K562 (cell line): ENCODE measurements around the gene ELP1. TPM values are rescaled to one million over a fixed set of nuclear protein-coding genes. Genes with fewer than 3 reads are reported as not detected.

ENCODE experiments used
- ATAC-seq: fragments of 200-7000 bp; cut with Tn5 transposase; 3 replicates; pipeline ENCODE4 v1.9.1; 2020; ENCODE audit warnings: moderate library complexity
- BruUV-seq: library from RNA; stranded (reverse); fragments of 400-500 nt; replicated peaks from 2 replicates; lab custom pipeline; 2021; lab: Mats Ljungman, UMichigan
- CTCF ChIA-PET: fragments of 300-600 bp; formaldehyde crosslinking; extraction: SDS; loops from one replicate; lab custom pipeline; 2021; ENCODE audit warnings: low intra/inter-chr PET ratio; lab: Yijun Ruan, JAX
- POLR2A ChIA-PET: fragments of 300-600, 350-650 bp; sonication (Branson Sonifier 250); formaldehyde crosslinking; extraction: SDS; loops from one replicate; lab custom pipeline; 2021; ENCODE audit warnings: antibody characterized with exemption, inconsistent platforms; lab: Yijun Ruan, JAX
- DNase-seq, 4 experiments: peaks; one replicate each; pipeline versions ENCODE4 v3.0.0 to v3.0.0-alpha.2; 2011 to 2018; ENCODE audit warnings: low spot score in 3 of 4, mixed read lengths in 3 of 4; ENCODE audit errors: extremely low read depth in 1 of 4
- FAIRE-seq: peaks from 2 replicates; lab custom pipeline; 2011; peaks lifted over from hg19 to GRCh38; lab: Jason Lieb, UNC
- H2AFZ ChIP-seq: 2 replicates; pipeline ENCODE4 v1.6.0; 2011; ENCODE audit warnings: low read depth, low read length, control low read depth, inconsistent platforms
- H3K27ac ChIP-seq: fragments of 200-600 bp; 3 replicates; pipeline ENCODE4 v1.8.0; 2011; ENCODE audit warnings: low read depth, mild to moderate bottlenecking, control low read depth, inconsistent platforms, low read length, moderate library complexity, mixed read lengths; ENCODE audit errors: extremely low read depth
- H3K27me3 ChIP-seq, 2 experiments: fragments of 300-600 bp in 1 of 2; 2 replicates in 1 of 2; 3 replicates in 1 of 2; pipeline versions ENCODE4 v1.6.0 to v1.8.0; 2011; ENCODE audit warnings: inconsistent platforms in 2 of 2, low read length in 2 of 2, mild to moderate bottlenecking in 1 of 2, mixed read lengths in 1 of 2, moderate library complexity in 1 of 2; ENCODE audit not compliant: control insufficient read depth in 2 of 2, insufficient read depth in 2 of 2
- H3K36me3 ChIP-seq: fragments of 300-600 bp; 3 replicates; pipeline ENCODE4 v1.8.0; 2011; ENCODE audit warnings: mild to moderate bottlenecking, low read length, inconsistent platforms; ENCODE audit not compliant: control insufficient read depth, insufficient read depth
- H3K4me1 ChIP-seq, 2 experiments: fragments of 200-600 bp in 1 of 2; replicated peaks in 1 of 2; 2 replicates in 1 of 2; 3 replicates in 1 of 2; pipeline versions ENCODE4 v1.5.1 to v1.8.0; 2011; ENCODE audit warnings: inconsistent platforms in 2 of 2, low read length in 2 of 2, mild to moderate bottlenecking in 1 of 2, mixed read lengths in 1 of 2, moderate library complexity in 1 of 2; ENCODE audit not compliant: control insufficient read depth in 2 of 2, insufficient read depth in 2 of 2
- H3K4me2 ChIP-seq: 2 replicates; pipeline ENCODE4 v1.6.1; 2011; ENCODE audit warnings: low read length, control low read depth, inconsistent platforms, mixed read lengths; ENCODE audit not compliant: insufficient read depth
- H3K4me3 ChIP-seq: fragments of 200-600 bp; sonication (generic), shearing (Covaris generic); 2 replicates; pipeline ENCODE4 v1.5.1; 2016; ENCODE audit warnings: control low read depth, inconsistent platforms
- H3K79me2 ChIP-seq: fragments of 200-600 bp; 3 replicates; pipeline ENCODE4 v1.8.0; 2011; ENCODE audit warnings: low read length, inconsistent platforms; ENCODE audit not compliant: control insufficient read depth, insufficient read depth
- H3K9ac ChIP-seq, 2 experiments: 2 replicates each; pipeline versions ENCODE4 v1.6.0 to v1.6.1; 2011; ENCODE audit warnings: low read depth in 2 of 2, low read length in 2 of 2, control low read depth in 1 of 2, inconsistent platforms in 1 of 2, mild to moderate bottlenecking in 1 of 2, mixed read lengths in 1 of 2; ENCODE audit not compliant: insufficient read depth in 1 of 2
- H3K9me1 ChIP-seq: one replicate; pipeline ENCODE4 v1.6.0; 2011; ENCODE audit warnings: inconsistent platforms, mild to moderate bottlenecking, low read length, moderate library complexity; ENCODE audit not compliant: control insufficient read depth, insufficient read depth
- H3K9me3 ChIP-seq: replicated peaks from 2 replicates; pipeline ENCODE4 v1.5.1; 2011; ENCODE audit warnings: low read depth, low read length, inconsistent platforms; ENCODE audit not compliant: control insufficient read depth, insufficient read depth
- H4K20me1 ChIP-seq: replicated peaks from 2 replicates; pipeline ENCODE4 v1.6.1; 2011; ENCODE audit warnings: low read length, inconsistent platforms, mixed read lengths; ENCODE audit not compliant: control insufficient read depth, insufficient read depth
- FOXK2 ChIP-seq, 2 experiments: fragments of 450-650 bp; IDR thresholded peaks in 1 of 2; conservative IDR thresholded peaks in 1 of 2; 2 replicates each; pipeline ENCODE4 v1.6.1; 2016; ENCODE audit warnings: low read depth in 2 of 2, mild to moderate bottlenecking in 1 of 2
- HDAC3 ChIP-seq: fragments of 450-650 bp; IDR thresholded peaks from 2 replicates; pipeline ENCODE4 v1.6.1; 2018; ENCODE audit warnings: borderline replicate concordance, mild to moderate bottlenecking, moderate library complexity; ENCODE audit not compliant: partially characterized antibody
- MECOM ChIP-seq: fragments of 250-450 bp; sonication (Bioruptor Pico); IDR thresholded peaks from 2 replicates; pipeline ENCODE4 v1.8.0; 2022; ENCODE audit warnings: inconsistent platforms
- MED1 ChIP-seq: sonication (generic); formaldehyde crosslinking; IDR thresholded peaks from 2 replicates; pipeline ENCODE4 v1.8.1; 2023; ENCODE audit warnings: missing genetic modification reagents, borderline replicate concordance
- NFE2 ChIP-seq: IDR thresholded peaks from 2 replicates; pipeline ENCODE4 v1.6.1; 2014; ENCODE audit warnings: antibody characterized with exemption, low read depth
- PHB2 ChIP-seq: fragments of 450-650 bp; IDR thresholded peaks from 2 replicates; pipeline ENCODE4 v1.6.1; 2017; ENCODE audit warnings: low read depth
- RBBP5 ChIP-seq: fragments of 200-600 bp; sonication (generic); IDR thresholded peaks from 2 replicates; pipeline ENCODE4 v1.6.1; 2012; ENCODE audit warnings: borderline replicate concordance, mild to moderate bottlenecking, low read length, control low read depth, inconsistent platforms; ENCODE audit not compliant: insufficient read depth, poor library complexity, severe bottlenecking
- SP1 ChIP-seq: sonication (generic); formaldehyde crosslinking; IDR thresholded peaks from 2 replicates; pipeline ENCODE4 v1.8.1; 2022; ENCODE audit warnings: mild to moderate bottlenecking, missing genetic modification reagents
- TAF9B ChIP-seq: fragments of 450-650 bp; IDR thresholded peaks from 2 replicates; pipeline ENCODE4 v1.6.1; 2018; ENCODE audit warnings: mild to moderate bottlenecking; ENCODE audit not compliant: partially characterized antibody
- ZKSCAN3 ChIP-seq: fragments of 250-450 bp; sonication (Bioruptor Pico); IDR thresholded peaks from 2 replicates; pipeline ENCODE4 v1.4.0; 2020
- WGBS: fragments of 100-300 bp; shearing (Covaris generic); methylation state at CpG from one replicate; pipeline ENCODE4 v1.1.6; 2016; ENCODE audit warnings: low coverage, mixed read lengths; ENCODE audit not compliant: insufficient coverage; ENCODE audit errors: missing lambda C conversion rate; 5-methylcytosine and 5-hydroxymethylcytosine counted together
- in situ Hi-C: fragments of 300-500 bp; cut with MboI; formaldehyde crosslinking; loops from 4 replicates; pipeline ENCODE4 v1.15.0; 2018; ENCODE audit warnings: inconsistent platforms, mixed read lengths
- intact Hi-C: fragments of 100-400 bp; cut with micrococcal nuclease; formaldehyde crosslinking; loops from 2 replicates; pipeline ENCODE4 v1.14.2; 2022
- polyA plus RNA-seq, 8 experiments: library from polyadenylated mRNA; depleted of rRNA in 4 of 8; stranded (reverse) in 5 of 8; unstranded in 3 of 8; fragments of >200 nt; fragmentation: Nextera tagmentation in 2 of 8; fragmentation: Illumina TruSeq in 1 of 8; extraction: Ambion mirVana in 2 of 8; extraction: Trizol in 1 of 8; gene quantifications; 2 replicates each; pipeline versions ENCODE4 v1.2.1 to v1.2.3, GENCODE V29; 2011 to 2014; ENCODE audit warnings: inconsistent platforms in 1 of 8, missing spikeins in 1 of 8
- total RNA-seq, 7 experiments: library from RNA; depleted of rRNA in 6 of 7; stranded (reverse); fragments of >200 nt in 6 of 7; fragmentation: Illumina TruSeq in 2 of 7; extraction: Trizol in 2 of 7; gene quantifications; 2 replicates each; pipeline versions ENCODE4 v1.2.1 to v1.2.3, GENCODE V29; 2011 to 2021; ENCODE audit warnings: low replicate concordance in 1 of 7
- TF ChIP-seq, protein P1 (sequence below): fragments of 450-650 bp; conservative IDR thresholded peaks from 2 replicates; pipeline ENCODE4 v1.6.1; 2016; ENCODE audit warnings: missing genetic modification characterization, low read depth, mild to moderate bottlenecking, missing compliant biosample characterization, moderate library complexity
- TF ChIP-seq, protein P2 (sequence below): fragments of 250-450 bp; sonication (Bioruptor Pico); IDR thresholded peaks from 2 replicates; pipeline ENCODE4 v1.8.0; 2021; ENCODE audit warnings: mild to moderate bottlenecking, moderate library complexity
- TF ChIP-seq, protein P3 (sequence below), 2 experiments: fragments of 450-650 bp; formaldehyde crosslinking in 1 of 2; IDR thresholded peaks; 2 replicates each; pipeline versions ENCODE4 v1.4.0 to v1.6.1; 2014 to 2020; ENCODE audit warnings: mild to moderate bottlenecking in 2 of 2, borderline replicate concordance in 1 of 2, low read depth in 1 of 2

Gene ELP1
- total and polyA plus RNA-seq, 9 of the 15 experiments (the other 6 are each of a cell fraction or from before 2014, with no cell fraction given) = 17.0 to 48.6 (median 39.7) TPM

DNA sequence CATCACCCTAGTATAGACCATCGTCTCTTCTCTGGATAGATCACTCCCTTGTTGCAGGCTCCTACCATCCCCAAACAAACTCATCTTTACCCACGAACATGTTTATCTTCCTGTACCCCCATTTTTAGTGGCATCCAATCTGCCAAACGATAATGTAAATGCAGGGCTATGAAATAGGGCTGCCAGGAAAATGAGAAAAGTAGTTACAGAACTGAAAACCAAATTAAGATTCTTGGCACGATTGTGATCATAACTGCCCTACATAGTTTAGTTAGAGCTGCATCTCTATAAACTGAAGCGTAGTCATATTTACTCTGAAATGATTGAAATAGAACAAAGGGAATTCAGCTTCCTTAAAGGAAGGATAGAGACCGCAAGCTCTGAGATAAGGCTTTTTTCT is 26.4 kb upstream of the ELP1 start:
- Histone ChIP-seq H3K4me3 (no peak overlapping the region), H3K79me2 (no peaks in the 10 kb centered on the region), H3K4me2 (no peak overlapping the region), H2AFZ (no peak overlapping the region), H3K9me1 (no peaks in the 10 kb centered on the region), H3K9ac (no peak overlapping the region), H3K4me1 (peaks cover 0 to 17% of the 10 kb centered on the region in 2 experiments; a peak in 3 of 5 replicates), H4K20me1 (no peaks in the 10 kb centered on the region), H3K36me3 (peaks cover 17% of the 10 kb centered on the region), H3K27ac (no peak overlapping the region), H3K27me3 (no peaks in the 10 kb centered on the region), H3K9me3 (no peaks in the 10 kb centered on the region)
- BruUV-seq = no TSS peak
- DNase-seq (no peak), ATAC-seq (no peak), FAIRE-seq (no peak)
- ChIA-PET POLR2A (no interaction called here), CTCF (no interaction called here)
- intact Hi-C loops (no loop called here), in situ Hi-C loops (no loop called here)
- 53% methylated on average over 6 of the region's 6 CpGs for WGBS
- no peak for TF ChIP-seq MED1 (CRISPR knock-in tag)
- no peak for TF ChIP-seq NFE2
- no peak for TF ChIP-seq RBBP5
- no peak for TF ChIP-seq HDAC3
- no peak for TF ChIP-seq ZKSCAN3 (CRISPR knock-in tag)
- TF ChIP-seq MECOM (CRISPR knock-in tag) = no peak
- TF ChIP-seq, protein P1, sequence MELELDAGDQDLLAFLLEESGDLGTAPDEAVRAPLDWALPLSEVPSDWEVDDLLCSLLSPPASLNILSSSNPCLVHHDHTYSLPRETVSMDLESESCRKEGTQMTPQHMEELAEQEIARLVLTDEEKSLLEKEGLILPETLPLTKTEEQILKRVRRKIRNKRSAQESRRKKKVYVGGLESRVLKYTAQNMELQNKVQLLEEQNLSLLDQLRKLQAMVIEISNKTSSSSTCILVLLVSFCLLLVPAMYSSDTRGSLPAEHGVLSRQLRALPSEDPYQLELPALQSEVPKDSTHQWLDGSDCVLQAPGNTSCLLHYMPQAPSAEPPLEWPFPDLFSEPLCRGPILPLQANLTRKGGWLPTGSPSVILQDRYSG (tag) = no peak
- TF ChIP-seq, protein P2, sequence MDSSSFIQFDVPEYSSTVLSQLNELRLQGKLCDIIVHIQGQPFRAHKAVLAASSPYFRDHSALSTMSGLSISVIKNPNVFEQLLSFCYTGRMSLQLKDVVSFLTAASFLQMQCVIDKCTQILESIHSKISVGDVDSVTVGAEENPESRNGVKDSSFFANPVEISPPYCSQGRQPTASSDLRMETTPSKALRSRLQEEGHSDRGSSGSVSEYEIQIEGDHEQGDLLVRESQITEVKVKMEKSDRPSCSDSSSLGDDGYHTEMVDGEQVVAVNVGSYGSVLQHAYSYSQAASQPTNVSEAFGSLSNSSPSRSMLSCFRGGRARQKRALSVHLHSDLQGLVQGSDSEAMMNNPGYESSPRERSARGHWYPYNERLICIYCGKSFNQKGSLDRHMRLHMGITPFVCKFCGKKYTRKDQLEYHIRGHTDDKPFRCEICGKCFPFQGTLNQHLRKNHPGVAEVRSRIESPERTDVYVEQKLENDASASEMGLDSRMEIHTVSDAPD (CRISPR knock-in tag) = no peak
- TF ChIP-seq FOXK2 (conservative IDR thresholded peaks at IDR 0.05 in 1 of 2, IDR thresholded peaks at IDR 0.05 in 1 of 2; ENCODE audit: low read depth in 2 of 2) = no peak
- TF ChIP-seq, protein P3, sequence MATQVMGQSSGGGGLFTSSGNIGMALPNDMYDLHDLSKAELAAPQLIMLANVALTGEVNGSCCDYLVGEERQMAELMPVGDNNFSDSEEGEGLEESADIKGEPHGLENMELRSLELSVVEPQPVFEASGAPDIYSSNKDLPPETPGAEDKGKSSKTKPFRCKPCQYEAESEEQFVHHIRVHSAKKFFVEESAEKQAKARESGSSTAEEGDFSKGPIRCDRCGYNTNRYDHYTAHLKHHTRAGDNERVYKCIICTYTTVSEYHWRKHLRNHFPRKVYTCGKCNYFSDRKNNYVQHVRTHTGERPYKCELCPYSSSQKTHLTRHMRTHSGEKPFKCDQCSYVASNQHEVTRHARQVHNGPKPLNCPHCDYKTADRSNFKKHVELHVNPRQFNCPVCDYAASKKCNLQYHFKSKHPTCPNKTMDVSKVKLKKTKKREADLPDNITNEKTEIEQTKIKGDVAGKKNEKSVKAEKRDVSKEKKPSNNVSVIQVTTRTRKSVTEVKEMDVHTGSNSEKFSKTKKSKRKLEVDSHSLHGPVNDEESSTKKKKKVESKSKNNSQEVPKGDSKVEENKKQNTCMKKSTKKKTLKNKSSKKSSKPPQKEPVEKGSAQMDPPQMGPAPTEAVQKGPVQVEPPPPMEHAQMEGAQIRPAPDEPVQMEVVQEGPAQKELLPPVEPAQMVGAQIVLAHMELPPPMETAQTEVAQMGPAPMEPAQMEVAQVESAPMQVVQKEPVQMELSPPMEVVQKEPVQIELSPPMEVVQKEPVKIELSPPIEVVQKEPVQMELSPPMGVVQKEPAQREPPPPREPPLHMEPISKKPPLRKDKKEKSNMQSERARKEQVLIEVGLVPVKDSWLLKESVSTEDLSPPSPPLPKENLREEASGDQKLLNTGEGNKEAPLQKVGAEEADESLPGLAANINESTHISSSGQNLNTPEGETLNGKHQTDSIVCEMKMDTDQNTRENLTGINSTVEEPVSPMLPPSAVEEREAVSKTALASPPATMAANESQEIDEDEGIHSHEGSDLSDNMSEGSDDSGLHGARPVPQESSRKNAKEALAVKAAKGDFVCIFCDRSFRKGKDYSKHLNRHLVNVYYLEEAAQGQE (IDR thresholded peaks at IDR 0.05; ENCODE audit: borderline replicate concordance) = no peak
- TF ChIP-seq, protein P3 (CRISPR knock-in tag; IDR thresholded peaks at IDR 0.05; ENCODE audit: low read depth) = no peak
- TF ChIP-seq SP1 (CRISPR knock-in tag) = no peak
- no peak for TF ChIP-seq PHB2
- TF ChIP-seq TAF9B = no peak
